ENCODE results near the gene SSPN.

SSPN gene

GRCh38 chr12:26241080-26241479 is 45.7 kb downstream of the SSPN start:
- TF ChIP-seq EZH2phosphoT487 (conservative IDR thresholded peaks at IDR 0.05; ENCODE audit: low read length) (no peak), CTCF (IDR thresholded peaks at IDR 0.05; ENCODE audit: insufficient read depth, low read length, poor library complexity, severe bottlenecking) (no peak)
- H3K27me3 ChIP-seq (ENCODE audit: low read length), result no peaks in the 10 kb centered on the region
- H3K9me3 ChIP-seq (ENCODE audit: insufficient read depth, low read length), result no peaks in the 10 kb centered on the region
- H3K79me2 ChIP-seq (ENCODE audit: insufficient read depth, low read length), result no peaks in the 10 kb centered on the region
- no peak overlapping the region for H3K4me3 ChIP-seq (ENCODE audit: insufficient read depth, low read length, poor library complexity, severe bottlenecking)
- no peak overlapping the region for H2AFZ ChIP-seq (ENCODE audit: low read depth, low read length, severe bottlenecking)
- H3K27ac ChIP-seq (ENCODE audit: low read depth, low read length), result no peak overlapping the region
- H3K9ac ChIP-seq (ENCODE audit: low read length), result no peak overlapping the region
- H3K9me2 ChIP-seq (replicated peaks; ENCODE audit: insufficient read depth, low read length), result no peaks in the 10 kb centered on the region
- H4K20me1 ChIP-seq (ENCODE audit: low read depth, low read length), result no peaks in the 10 kb centered on the region
- H3F3A ChIP-seq (ENCODE audit: insufficient read depth), result no peaks in the 10 kb centered on the region
- no peak overlapping the region for H3K4me2 ChIP-seq (ENCODE audit: low read depth, low read length, poor library complexity, severe bottlenecking)
- H3K36me3 ChIP-seq (ENCODE audit: low read length), result no peaks in the 10 kb centered on the region

- H3K27me3 ChIP-seq (ENCODE audit: low read length), result no peaks in the 10 kb centered on the region
- no peak overlapping the region for H3K4me2 ChIP-seq (ENCODE audit: low read depth, low read length, poor library complexity, severe bottlenecking)
These were observed 47.3 kb downstream of the SSPN start for GRCh38 chr12:26242683-26243082.

GRCh38 chr12:26244503-26244902 is 49.1 kb downstream of the SSPN start:
- TF ChIP-seq CTCF (IDR thresholded peaks at IDR 0.05; ENCODE audit: insufficient read depth, low read length, poor library complexity, severe bottlenecking) (no peak), EZH2phosphoT487 (conservative IDR thresholded peaks at IDR 0.05; ENCODE audit: low read length) (no peak)
- Histone ChIP-seq H3K36me3 (ENCODE audit: low read length) (no peaks in the 10 kb centered on the region), H3K27me3 (ENCODE audit: low read length) (no peaks in the 10 kb centered on the region), H2AFZ (ENCODE audit: low read depth, low read length, severe bottlenecking) (no peak overlapping the region), H4K20me1 (ENCODE audit: low read depth, low read length) (no peaks in the 10 kb centered on the region), H3K27ac (ENCODE audit: low read depth, low read length) (no peak overlapping the region), H3K79me2 (ENCODE audit: insufficient read depth, low read length) (no peaks in the 10 kb centered on the region), H3K9ac (ENCODE audit: low read length) (no peak overlapping the region), H3K9me2 (replicated peaks; ENCODE audit: insufficient read depth, low read length) (no peaks in the 10 kb centered on the region), H3K9me3 (ENCODE audit: insufficient read depth, low read length) (no peaks in the 10 kb centered on the region), H3K4me3 (ENCODE audit: insufficient read depth, low read length, poor library complexity, severe bottlenecking) (no peak overlapping the region), H3K4me2 (ENCODE audit: low read depth, low read length, poor library complexity, severe bottlenecking) (no peak overlapping the region), H3F3A (ENCODE audit: insufficient read depth) (no peaks in the 10 kb centered on the region)

More at GRCh38 chr12:26242683-26243082, 47.3 kb downstream of the SSPN start:
- no peaks in the 10 kb centered on the region for H3K36me3 ChIP-seq (ENCODE audit: low read length)
- H3K79me2 ChIP-seq (ENCODE audit: insufficient read depth, low read length), result no peaks in the 10 kb centered on the region
- H3K9me3 ChIP-seq (ENCODE audit: insufficient read depth, low read length), result no peaks in the 10 kb centered on the region
- H3K27ac ChIP-seq (ENCODE audit: low read depth, low read length), result no peak overlapping the region
- no peaks in the 10 kb centered on the region for H3K9me2 ChIP-seq (replicated peaks; ENCODE audit: insufficient read depth, low read length)
- H2AFZ ChIP-seq (ENCODE audit: low read depth, low read length, severe bottlenecking), result no peak overlapping the region
- H3F3A ChIP-seq (ENCODE audit: insufficient read depth), result no peaks in the 10 kb centered on the region
- H3K9ac ChIP-seq (ENCODE audit: low read length), result no peak overlapping the region
- TF ChIP-seq EZH2phosphoT487 (conservative IDR thresholded peaks at IDR 0.05; ENCODE audit: low read length) (no peak), CTCF (IDR thresholded peaks at IDR 0.05; ENCODE audit: insufficient read depth, low read length, poor library complexity, severe bottlenecking) (no peak)
- H4K20me1 ChIP-seq (ENCODE audit: low read depth, low read length), result no peaks in the 10 kb centered on the region
- H3K4me3 ChIP-seq (ENCODE audit: insufficient read depth, low read length, poor library complexity, severe bottlenecking), result no peak overlapping the region
